ENCODE measurements around the gene IFT80.
"Not testable (repeated sequence)": the region's sequence is repeated elsewhere in the genome, so short reads cannot be mapped to it uniquely, and the experiment has no call there.

The IFT80 gene

GRCh38 chr3:160370987-160371857 is 27.8 kb downstream of the IFT80 start:
- DNase-seq = no peak
- in situ Hi-C loops (cut with MboI; ENCODE audit: low pct_unique_long_range_greater_than_20kb, low sequenced_read_pairs) = no loop called here

GRCh38 chr3:160369784-160370183 is 29.2 kb downstream of the IFT80 start:
- in situ Hi-C loops (cut with MboI; ENCODE audit: low pct_unique_long_range_greater_than_20kb, low sequenced_read_pairs) = no loop called here
- no peak for DNase-seq

GRCh38 chr3:160368804-160369203 is 30.2 kb downstream of the IFT80 start:
- in situ Hi-C loops (cut with MboI; ENCODE audit: low pct_unique_long_range_greater_than_20kb, low sequenced_read_pairs) = no loop called here
- peak; percentile 76 for DNase-seq

- in situ Hi-C loops (cut with MboI; ENCODE audit: low pct_unique_long_range_greater_than_20kb, low sequenced_read_pairs) = no loop called here
- DNase-seq = no peak
Measured at GRCh38 chr3:160365869-160366522, 33.0 kb downstream of the IFT80 start.

- DNase-seq; in situ Hi-C loops (cut with MboI; ENCODE audit: low pct_unique_long_range_greater_than_20kb, low sequenced_read_pairs): not testable (repeated sequence)
Measured at GRCh38 chr3:160362896-160363295, 36.1 kb downstream of the IFT80 start.

- in situ Hi-C loops (cut with MboI; ENCODE audit: low pct_unique_long_range_greater_than_20kb, low sequenced_read_pairs) = no loop called here
- no peak for DNase-seq
Measured at GRCh38 chr3:160355826-160356225, 43.2 kb downstream of the IFT80 start.

GRCh38 chr3:160346511-160346910 is 52.5 kb downstream of the IFT80 start:
- no peak for DNase-seq
- in situ Hi-C loops (cut with MboI; ENCODE audit: low pct_unique_long_range_greater_than_20kb, low sequenced_read_pairs) = no loop called here

GRCh38 chr3:160343132-160343531 is 55.9 kb downstream of the IFT80 start:
- DNase-seq = peak; percentile 14
- in situ Hi-C loops (cut with MboI; ENCODE audit: low pct_unique_long_range_greater_than_20kb, low sequenced_read_pairs) = no loop called here

GRCh38 chr3:160340351-160340750 is 58.7 kb downstream of the IFT80 start:
- in situ Hi-C loops (cut with MboI; ENCODE audit: low pct_unique_long_range_greater_than_20kb, low sequenced_read_pairs) = no loop called here
- DNase-seq = no peak

GRCh38 chr3:160331127-160331937 is 67.7 kb downstream of the IFT80 start:
- in situ Hi-C loops (cut with MboI; ENCODE audit: low pct_unique_long_range_greater_than_20kb, low sequenced_read_pairs) = no loop called here
- DNase-seq = no peak

- in situ Hi-C loops (cut with MboI; ENCODE audit: low pct_unique_long_range_greater_than_20kb, low sequenced_read_pairs) = no loop called here
- no peak for DNase-seq
Measured at GRCh38 chr3:160330690-160331089, 68.3 kb downstream of the IFT80 start.

- in situ Hi-C loops (cut with MboI; ENCODE audit: low pct_unique_long_range_greater_than_20kb, low sequenced_read_pairs) = no loop called here
- DNase-seq = no peak
Measured at GRCh38 chr3:160330109-160330508, 68.9 kb downstream of the IFT80 start.

GRCh38 chr3:160326286-160326685 is 72.7 kb downstream of the IFT80 start:
- DNase-seq; in situ Hi-C loops (cut with MboI; ENCODE audit: low pct_unique_long_range_greater_than_20kb, low sequenced_read_pairs): not testable (repeated sequence)

- in situ Hi-C loops (cut with MboI; ENCODE audit: low pct_unique_long_range_greater_than_20kb, low sequenced_read_pairs); DNase-seq: not testable (repeated sequence)
Measured at GRCh38 chr3:160321821-160322220, 77.2 kb downstream of the IFT80 start.

- in situ Hi-C loops (cut with MboI; ENCODE audit: low pct_unique_long_range_greater_than_20kb, low sequenced_read_pairs) = no loop called here
- no peak for DNase-seq
Measured at GRCh38 chr3:160319322-160319721, 79.7 kb downstream of the IFT80 start.

- no peak for DNase-seq
- in situ Hi-C loops (cut with MboI; ENCODE audit: low pct_unique_long_range_greater_than_20kb, low sequenced_read_pairs) = no loop called here
Measured at GRCh38 chr3:160314995-160315394, 84.0 kb downstream of the IFT80 start.

GRCh38 chr3:160312014-160312624 is 86.9 kb downstream of the IFT80 start:
- in situ Hi-C loops (cut with MboI; ENCODE audit: low pct_unique_long_range_greater_than_20kb, low sequenced_read_pairs) = no loop called here
- DNase-seq = peak; percentile 43

GRCh38 chr3:160302806-160303205 is 96.2 kb downstream of the IFT80 start:
- DNase-seq = no peak
- in situ Hi-C loops (cut with MboI; ENCODE audit: low pct_unique_long_range_greater_than_20kb, low sequenced_read_pairs) = no loop called here

- no peak for DNase-seq
- in situ Hi-C loops (cut with MboI; ENCODE audit: low pct_unique_long_range_greater_than_20kb, low sequenced_read_pairs) = no loop called here
Measured at GRCh38 chr3:160296591-160296990, 102.4 kb downstream of the IFT80 start.

Data from KBM-7 (cell line).